PC-9 (cell line): ENCODE data around the gene DPYD.

Experiments
- CTCF ChIP-seq: fragments of 200-600 bp; sonication (generic); conservative IDR thresholded peaks from 2 replicates; pipeline ENCODE4 v1.6.1; 2017; ENCODE audit warnings: mixed run types, antibody characterized with exemption, mild to moderate bottlenecking, moderate library complexity
- EZH2 ChIP-seq: fragments of 200-600 bp; sonication (generic); IDR thresholded peaks from 2 replicates; pipeline ENCODE4 v1.8.0; 2017; ENCODE audit warnings: antibody characterized with exemption, low read depth

GRCh38 chr1:97832481-97832880 is 88.4 kb downstream of the DPYD start:
- TF ChIP-seq CTCF (no peak), EZH2 (no peak)
